ENCODE measurements around the gene TRIM33.

- no peak for TF ChIP-seq CTCF (optimal IDR thresholded peaks at IDR 0.05 in 1 of 3, IDR thresholded peaks at IDR 0.05 in 1 of 3, conservative IDR thresholded peaks at IDR 0.05 in 1 of 3; ENCODE audit: extremely low read depth in 1 of 3, insufficient read depth in 2 of 3, low read length in 3 of 3)
- no peak for TF ChIP-seq EZH2 (IDR thresholded peaks at IDR 0.05; ENCODE audit: low read length)
These were observed 48.0 kb downstream of the TRIM33 start for GRCh38 chr1:114462963-114463362.
